IMR-90 (cell line): ENCODE measurements around the gene THRA. TPM values are rescaled to one million over a fixed set of nuclear protein-coding genes. Genes with fewer than 3 reads are reported as not detected.
A peak's percentile ranks its signal among the peaks of the same experiment; 100 is the strongest.

Experiments
- ATAC-seq: fragments of 200-7000 bp; cut with Tn5 transposase; 2 replicates; pipeline ENCODE4 v1.9.1; 2020; ENCODE audit warnings: low read depth, mild to moderate bottlenecking, moderate library complexity
- BruUV-seq: library from RNA; stranded (reverse); fragments of 400-500 nt; replicated peaks from 2 replicates; lab custom pipeline; 2021; lab: Mats Ljungman, UMichigan
- CTCF ChIA-PET: fragments of 300-600 bp; formaldehyde crosslinking; extraction: SDS; loops from one replicate; lab custom pipeline; 2021; ENCODE audit warnings: antibody characterized with exemption; lab: Yijun Ruan, JAX
- POLR2A ChIA-PET: fragments of 300-600 bp; sonication (Branson Sonifier 250); formaldehyde crosslinking; loops from one replicate; lab custom pipeline; 2022; ENCODE audit warnings: antibody characterized with exemption; ENCODE audit not compliant: unreplicated experiment; lab: Charles Lee
- DNase-seq: peaks from one replicate; pipeline ENCODE4 v3.0.0; 2013
- H2AFZ ChIP-seq: replicated peaks from 2 replicates; pipeline ENCODE3; 2013; ENCODE audit warnings: low read length, mild to moderate bottlenecking; ENCODE audit not compliant: poor library complexity
- H2AK5ac ChIP-seq: 2 replicates; pipeline ENCODE4 v1.6.1; 2013; ENCODE audit warnings: low read depth, low read length, inconsistent platforms
- H2AK9ac ChIP-seq: replicated peaks from 2 replicates; pipeline ENCODE3; 2013; ENCODE audit warnings: mild to moderate bottlenecking, low read depth, low read length, moderate library complexity; ENCODE audit not compliant: poor library complexity
- H2BK120ac ChIP-seq: 2 replicates; pipeline ENCODE4 v1.6.1; 2013; ENCODE audit warnings: low read depth, low read length, inconsistent platforms
- H2BK15ac ChIP-seq: 3 replicates; pipeline ENCODE4 v1.6.1; 2013; ENCODE audit warnings: low read depth, low read length, inconsistent platforms
- H2BK20ac ChIP-seq: 2 replicates; pipeline ENCODE4 v1.6.1; 2013; ENCODE audit warnings: low read depth, mild to moderate bottlenecking, inconsistent platforms, low read length, moderate library complexity
- H2BK5ac ChIP-seq: 2 replicates; pipeline ENCODE4 v1.6.1; 2013; ENCODE audit warnings: mild to moderate bottlenecking, low read depth, low read length, inconsistent platforms; ENCODE audit not compliant: poor library complexity, severe bottlenecking
- H3K14ac ChIP-seq: replicated peaks from 2 replicates; pipeline ENCODE4 v1.6.1; 2013; ENCODE audit warnings: low read depth, low read length, inconsistent platforms
- H3K18ac ChIP-seq: 2 replicates; pipeline ENCODE4 v1.6.1; 2013; ENCODE audit warnings: low read depth, low read length, control low read depth
- H3K23ac ChIP-seq: 2 replicates; pipeline ENCODE4 v1.6.1; 2013; ENCODE audit warnings: low read depth, low read length, inconsistent platforms
- H3K27ac ChIP-seq: 2 replicates; pipeline ENCODE4 v1.5.1; 2013; ENCODE audit warnings: mild to moderate bottlenecking, control low read depth, low read length; ENCODE audit not compliant: insufficient read depth
- H3K27me3 ChIP-seq: 2 replicates; pipeline ENCODE4 v1.6.1; 2013; ENCODE audit warnings: low read length; ENCODE audit not compliant: control insufficient read depth, insufficient read depth
- H3K36me3 ChIP-seq: 2 replicates; pipeline ENCODE4 v1.6.1; 2013; ENCODE audit warnings: low read length, mixed read lengths; ENCODE audit not compliant: control insufficient read depth, insufficient read depth
- H3K4ac ChIP-seq: 2 replicates; pipeline ENCODE4 v1.6.1; 2013; ENCODE audit warnings: low read depth, low read length, inconsistent platforms
- H3K4me1 ChIP-seq: 2 replicates; pipeline ENCODE4 v1.6.1; 2013; ENCODE audit warnings: low read length, mixed read lengths; ENCODE audit not compliant: control insufficient read depth, insufficient read depth
- H3K4me2 ChIP-seq: 2 replicates; pipeline ENCODE4 v1.6.1; 2013; ENCODE audit warnings: low read depth, mild to moderate bottlenecking, control low read depth, low read length, moderate library complexity
- H3K4me3 ChIP-seq: 2 replicates; pipeline ENCODE4 v1.5.1; 2013; ENCODE audit warnings: low read depth, mild to moderate bottlenecking, control low read depth, low read length, moderate library complexity; ENCODE audit not compliant: insufficient read depth
- H3K56ac ChIP-seq: 2 replicates; pipeline ENCODE4 v1.6.1; 2013; ENCODE audit warnings: low read length, inconsistent platforms; ENCODE audit not compliant: insufficient read depth; ENCODE audit errors: extremely low read depth
- H3K79me1 ChIP-seq, 2 experiments: 2 replicates each; pipeline ENCODE4 v1.6.1; 2013; ENCODE audit warnings: low read length in 2 of 2, inconsistent platforms in 1 of 2, low read depth in 1 of 2
- H3K9ac ChIP-seq: 2 replicates; pipeline ENCODE4 v1.6.1; 2013; ENCODE audit warnings: low read depth, low read length, control low read depth
- H3K9me1 ChIP-seq: 2 replicates; pipeline ENCODE4 v1.6.1; 2013; ENCODE audit warnings: low read length, inconsistent platforms; ENCODE audit not compliant: insufficient read depth
- H3K9me3 ChIP-seq: 2 replicates; pipeline ENCODE4 v1.6.1; 2013; ENCODE audit warnings: low read length; ENCODE audit not compliant: control insufficient read depth, insufficient read depth
- H4K20me1 ChIP-seq: 2 replicates; pipeline ENCODE4 v1.6.1; 2013; ENCODE audit warnings: low read length, inconsistent platforms; ENCODE audit not compliant: insufficient read depth
- H4K5ac ChIP-seq: 2 replicates; pipeline ENCODE4 v1.6.1; 2013; ENCODE audit warnings: mild to moderate bottlenecking, low read depth, low read length, control low read depth
- H4K8ac ChIP-seq, 2 experiments: 2 replicates each; pipeline ENCODE4 v1.6.1; 2013; ENCODE audit warnings: low read depth in 2 of 2, low read length in 2 of 2, control low read depth in 1 of 2, inconsistent platforms in 1 of 2
- H4K91ac ChIP-seq: 2 replicates; pipeline ENCODE4 v1.6.1; 2013; ENCODE audit warnings: low read depth, low read length, inconsistent platforms; ENCODE audit not compliant: insufficient read depth
- MAZ ChIP-seq: IDR thresholded peaks from 2 replicates; pipeline ENCODE4 v1.6.1; 2012; ENCODE audit warnings: low read depth, mild to moderate bottlenecking, low read length, improper control_type of control experiment, moderate library complexity, borderline replicate concordance
- SMC3 ChIP-seq: fragments of 150-350 bp; IDR thresholded peaks from 2 replicates; pipeline ENCODE4 v1.6.1; 2016; ENCODE audit warnings: low read depth, mild to moderate bottlenecking, antibody characterized with exemption, low read length, moderate library complexity
- WGBS, 2 experiments: methylation state at CpG; one replicate each; pipeline versions ENCODE4 v1.1.5 to v1.1.7; 2013; ENCODE audit warnings: missing lambda C conversion rate in 2 of 2; ENCODE audit not compliant: insufficient read length in 1 of 2; ENCODE audit errors: extremely low coverage in 2 of 2; 5-methylcytosine and 5-hydroxymethylcytosine counted together
- dilution Hi-C: fragments of 300-500 bp; cut with HindIII; formaldehyde crosslinking; loops from one replicate; pipeline ENCODE4 v1.14.3; 2018; ENCODE audit warnings: low sequenced_read_pairs; ENCODE audit not compliant: unreplicated experiment
- in situ Hi-C: fragments of 300-500 bp; cut with MboI; formaldehyde crosslinking; loops from 3 replicates; pipeline ENCODE4 v1.14.3; 2019; ENCODE audit warnings: low sequenced_read_pairs, inconsistent platforms, mixed read lengths
- intact Hi-C: fragments of 100-400 bp; cut with micrococcal nuclease; formaldehyde crosslinking; loops from 2 replicates; pipeline ENCODE4 v1.10.0; 2022
- polyA plus RNA-seq, 3 experiments: library from polyadenylated mRNA; depleted of rRNA; stranded (reverse); fragments of >200 nt; gene quantifications; 2 replicates each; pipeline ENCODE4 v1.2.3, GENCODE V29; 2012; ENCODE audit warnings: low replicate concordance in 1 of 3
- total RNA-seq: library from RNA; depleted of rRNA; stranded (reverse); fragments of >200 nt; gene quantifications from 2 replicates; pipeline ENCODE4 v1.2.3, GENCODE V29; 2012

The THRA gene
- total and polyA plus RNA-seq, 2 of the 4 experiments (the other 2 are of a cell fraction): 22.0 to 23.4 TPM

GRCh38 chr17:40064971-40065768, 2.4 kb downstream of the THRA start:
- H3K4me2 ChIP-seq: peak overlapping the region; percentile 89
- H3K4me3 ChIP-seq: peak overlapping the region; percentile 95
- H4K91ac ChIP-seq: peak overlapping the region; percentile 74
- peaks cover 33 to 71% of the 10 kb centered on the region in 2 experiments for H3K79me1 ChIP-seq
- H4K5ac ChIP-seq: peak overlapping the region; percentile 28; the same call in 1 of the 2 replicates
- peak overlapping the region; percentile 89 for H3K14ac ChIP-seq
- H3K4ac ChIP-seq: peak overlapping the region; percentile 78
- in situ Hi-C loops (no loop called here), intact Hi-C loops (no loop called here), dilution Hi-C loops (no loop called here)
- H2BK20ac ChIP-seq: 0 out of 2 replicates have a peak overlapping the region, but pooled peaks have one; percentile 7
- H3K36me3 ChIP-seq: no peaks in the 10 kb centered on the region
- peak overlapping the region; percentile 58; the same call in 1 of the 2 replicates for H3K56ac ChIP-seq
- WGBS, 2 experiments: no CpG with 5 or more reads among the region's 10 CpGs
- H2AFZ ChIP-seq: peak overlapping the region; percentile 50
- H3K23ac ChIP-seq: peak overlapping the region; percentile 48
- peaks cover 39% of the 10 kb centered on the region for H3K9me1 ChIP-seq
- peak overlapping the region; percentile 67 for H2BK120ac ChIP-seq
- peak overlapping the region; percentile 38 for H2AK9ac ChIP-seq
- peak overlapping the region; percentile 28 to 38; a peak in 1 of 4 replicates for H4K8ac ChIP-seq
- peak overlapping the region; percentile 88 for H3K9ac ChIP-seq
- POLR2A ChIA-PET: interaction anchor here (0.5 to 0.7 kb wide), 5 partner anchors 9 to 1236 kb away, joined by 3 to 6 read pairs (median 3); no protein-coding TSS in a partner anchor
- H2AK5ac ChIP-seq: peak overlapping the region; percentile 61
- ATAC-seq: peak; percentile 30
- peak overlapping the region; percentile 44 for H3K18ac ChIP-seq
- CTCF ChIA-PET: interaction anchor here (0.7 to 3.9 kb wide), 6 partner anchors 10 to 48 kb away, joined by 3 to 24 read pairs (median 4); partner anchors contain the start of gene MED24
- H3K9me3 ChIP-seq: no peaks in the 10 kb centered on the region
- peak overlapping the region; percentile 75 for H2BK5ac ChIP-seq
- peaks cover 33% of the 10 kb centered on the region for H4K20me1 ChIP-seq
- H3K27ac ChIP-seq: peak overlapping the region; percentile 71
- no peaks in the 10 kb centered on the region for H3K27me3 ChIP-seq
- BruUV-seq: no TSS peak
- H3K4me1 ChIP-seq: peaks cover 40% of the 10 kb centered on the region
- DNase-seq: peak; percentile 58
- TF ChIP-seq MAZ (peak; percentile 48; the same call in 1 of the 2 replicates), SMC3 (no peak)
- peak overlapping the region; percentile 22; the same call in 1 of the 3 replicates for H2BK15ac ChIP-seq
